Astrocyte (in vitro differentiated cells and primary cell): Measurements from ENCODE around the gene C1GALT1C1L.

Experiments
- CTCF ChIP-seq: IDR thresholded peaks from 2 replicates; pipeline ENCODE4 v1.5.1; 2011; ENCODE audit warnings: low read depth, mild to moderate bottlenecking, inconsistent platforms, low read length, moderate library complexity; ENCODE audit not compliant: insufficient read depth
- EZH2 ChIP-seq: IDR thresholded peaks from 2 replicates; pipeline ENCODE4 v1.6.1; 2012; ENCODE audit warnings: mild to moderate bottlenecking, low read length, inconsistent platforms; ENCODE audit not compliant: insufficient read depth

GRCh38 chr2:43631618-43632317 lies 44.5 kb downstream of the C1GALT1C1L start:
- no peak for TF ChIP-seq CTCF
- TF ChIP-seq EZH2 = no peak
